ENCODE results near the gene C3orf52.

DNA sequence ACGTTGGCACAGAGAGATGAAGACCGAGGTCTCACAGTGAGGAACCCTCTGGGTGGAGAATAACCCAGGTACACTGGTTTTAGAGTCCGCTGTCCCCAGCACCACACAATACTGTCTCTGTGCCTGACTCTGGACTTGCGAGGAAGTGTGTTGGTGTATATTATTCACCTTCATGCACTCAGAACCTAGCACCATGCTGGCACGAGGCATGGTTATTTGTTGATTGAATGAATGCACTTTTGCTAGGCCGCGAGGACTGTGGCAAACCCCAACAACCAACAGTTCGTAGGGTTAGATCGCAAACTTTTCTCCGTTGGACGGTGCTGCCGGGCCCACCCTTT is 484 bp upstream of the C3orf52 start:
- TF ChIP-seq EP300 (IDR thresholded peaks at IDR 0.05), result no peak
- TF ChIP-seq CTCF (IDR thresholded peaks at IDR 0.05), result no peak

Data from esophagus muscularis mucosa (tissue), 3 donors.